Stimulated activated CD8-positive, alpha-beta memory T cell treated with anti-CD3 and anti-CD28 coated beads, Interleukin-7, amount 100 ng/mL, for 48 hours (primary cell): ENCODE results near the gene CUBN.

Source experiments
- DNase-seq, 2 donors: peaks; one replicate each; pipeline ENCODE4 v3.0.0-alpha.2; 2020; ENCODE audit warnings: low read depth in 1 of 2; ENCODE audit errors: extremely low read depth in 1 of 2

CUBN gene

DNA sequence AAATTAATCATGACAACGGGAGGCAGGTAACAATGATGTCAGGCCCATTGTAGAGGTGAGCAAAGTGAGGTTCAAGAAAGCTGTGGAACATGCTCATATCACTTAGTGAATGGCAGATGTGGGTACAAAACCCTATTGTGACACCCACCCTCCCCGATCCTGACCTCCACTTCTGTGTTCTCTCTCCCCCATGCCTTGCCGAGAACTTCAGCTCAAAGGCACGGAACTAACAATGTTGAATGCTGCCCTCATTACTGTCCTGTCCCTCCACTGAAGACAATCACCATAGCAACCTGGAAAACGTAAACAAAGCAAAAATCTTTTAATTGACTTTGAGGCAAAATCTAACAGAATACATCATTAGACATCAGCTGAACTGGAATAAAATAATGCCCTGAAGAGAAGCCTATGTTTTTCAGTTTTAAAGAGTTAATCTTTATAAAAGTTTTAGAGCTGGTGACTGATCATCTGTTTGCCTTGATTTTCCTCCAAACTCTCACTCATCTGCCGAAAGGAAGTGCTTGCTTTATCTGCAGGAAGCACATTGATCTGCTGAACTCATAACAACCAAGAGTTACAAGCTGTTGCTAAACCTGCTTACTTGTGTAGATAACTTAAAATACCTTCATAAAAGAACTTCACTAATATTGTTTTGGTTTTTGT lies 133.6 kb downstream of the CUBN start:
- no peak for DNase-seq

DNA sequence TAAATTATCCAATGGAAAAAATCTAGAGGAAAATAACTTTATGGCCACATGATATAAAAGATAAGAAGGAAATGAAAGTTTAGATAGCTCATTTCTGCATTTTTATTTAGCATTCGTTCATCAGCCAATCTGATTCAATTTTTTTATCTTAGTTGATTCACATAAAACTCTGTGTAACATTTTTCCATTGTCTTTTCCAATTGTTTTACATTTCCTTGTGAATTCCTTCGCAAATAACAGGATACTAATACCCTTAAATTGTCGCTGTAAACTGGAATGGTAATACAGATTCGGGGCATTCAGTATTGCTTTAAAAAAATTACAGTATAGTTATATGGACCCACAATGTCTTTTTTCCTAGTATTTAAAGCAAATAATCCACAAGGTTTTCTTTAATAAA lies 136.4 kb downstream of the CUBN start:
- DNase-seq = no peak

DNA sequence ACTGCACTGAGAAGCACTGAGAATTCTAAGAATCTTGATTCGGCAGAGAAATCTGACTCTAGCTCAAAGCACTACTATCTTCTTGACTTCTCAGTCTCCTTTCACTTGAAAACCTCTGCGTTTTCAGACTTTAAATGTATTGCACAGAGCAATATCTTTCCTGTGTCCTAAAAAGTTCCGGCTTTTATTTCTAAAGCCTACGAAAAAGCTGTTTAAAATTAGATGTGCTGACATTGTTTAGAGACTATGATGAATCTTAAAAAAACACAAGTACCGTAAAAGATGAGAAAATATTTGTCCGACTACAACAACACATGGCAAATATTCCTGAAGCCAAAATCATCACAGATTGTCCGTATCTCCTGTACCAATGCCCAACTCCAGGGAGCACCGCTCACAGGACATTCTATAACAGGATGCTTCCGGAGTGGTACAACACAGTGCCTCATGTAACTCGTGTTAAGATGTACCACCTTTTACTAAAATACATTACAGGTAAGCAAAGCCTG lies 136.9 kb downstream of the CUBN start:
- DNase-seq = no peak

DNA sequence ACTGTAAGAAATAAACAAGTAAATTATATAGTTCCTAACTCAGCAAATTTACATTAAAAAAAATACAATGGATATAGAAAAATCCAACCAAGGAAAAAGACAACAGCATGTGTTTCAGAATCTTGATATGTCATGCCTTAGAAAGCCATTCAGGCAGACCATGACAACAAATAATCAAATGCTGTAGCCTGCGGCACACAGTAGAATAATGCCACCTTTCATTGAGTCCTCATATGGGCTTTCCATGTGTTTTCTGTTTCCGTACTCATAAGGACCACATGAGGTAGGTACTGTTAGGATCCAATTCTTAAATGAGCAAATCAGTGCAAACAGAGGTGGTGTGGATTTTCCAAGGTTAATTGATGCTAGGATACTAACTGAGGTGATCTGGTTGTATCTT lies 138.6 kb downstream of the CUBN start:
- DNase-seq = no peak

DNA sequence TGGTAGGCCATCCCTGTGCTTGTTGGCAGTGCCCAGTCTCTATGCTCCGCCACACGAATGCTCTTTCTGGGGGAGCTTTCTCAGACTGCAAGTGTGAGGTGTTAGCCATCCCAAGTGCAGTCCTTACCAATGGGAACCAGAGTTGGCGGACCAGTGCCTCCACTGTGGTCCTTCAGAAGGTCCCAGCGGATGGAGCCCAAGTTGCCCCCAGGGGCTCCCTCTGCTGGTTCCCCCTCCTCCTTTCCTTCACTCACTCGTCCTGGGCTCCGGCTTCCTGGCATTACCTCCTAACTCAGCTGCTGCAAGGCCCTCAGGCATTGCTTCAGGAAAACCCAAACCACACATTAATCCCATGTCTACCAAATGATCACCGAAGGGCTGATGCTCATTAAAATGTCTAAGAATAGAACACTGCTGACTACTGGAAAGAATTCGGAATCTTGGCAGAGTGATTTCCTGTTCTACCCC lies 139.8 kb downstream of the CUBN start:
- DNase-seq = no peak

DNA sequence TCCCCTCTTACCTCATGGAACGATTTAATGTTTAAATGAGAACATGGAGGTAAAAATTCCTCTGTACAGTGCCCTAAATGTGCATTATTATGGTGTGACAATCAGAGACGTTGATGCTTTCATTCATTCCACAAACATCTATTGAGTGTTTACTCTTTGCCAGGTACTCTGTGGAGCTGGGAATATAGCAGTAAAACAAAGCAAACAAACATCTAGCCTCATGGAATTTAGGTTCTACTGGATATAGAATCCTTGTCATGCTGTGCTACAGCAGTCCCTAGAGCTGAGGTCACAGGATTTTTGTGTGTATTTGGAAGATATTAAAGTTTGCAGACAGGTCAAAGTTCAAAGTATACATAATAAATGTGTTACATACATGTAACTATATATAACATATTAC lies 140.7 kb downstream of the CUBN start:
- no peak for DNase-seq

DNA sequence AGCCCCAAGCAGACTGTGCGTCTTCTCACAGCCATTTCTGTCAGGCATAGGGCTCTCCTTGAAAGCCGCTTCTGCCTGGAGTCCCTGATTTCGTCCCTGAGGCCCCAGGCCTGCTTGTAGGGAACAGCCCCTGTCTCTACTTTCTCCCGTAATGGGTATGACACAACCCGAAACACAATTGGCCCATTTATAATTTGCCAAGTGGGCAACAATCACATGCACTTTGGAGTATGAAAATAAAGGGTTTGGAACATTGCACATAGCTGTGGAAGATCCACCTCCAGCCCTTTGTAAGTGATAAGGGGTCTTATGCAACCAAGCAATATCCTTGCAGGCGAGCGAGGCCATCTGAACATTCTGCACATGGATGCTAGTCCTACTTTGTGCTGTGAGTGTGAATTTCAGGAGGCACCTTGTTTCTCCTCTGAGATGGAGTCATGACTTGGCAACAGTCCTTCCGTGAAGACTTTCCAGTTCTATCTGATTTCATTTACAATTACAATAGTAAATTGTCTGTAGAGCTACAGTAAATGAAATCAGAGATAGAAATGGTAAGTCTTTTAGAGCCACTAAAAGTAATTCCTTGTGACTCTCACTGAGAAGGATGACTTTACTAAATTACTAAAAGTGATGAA lies 141.5 kb downstream of the CUBN start:
- no peak for DNase-seq

DNA sequence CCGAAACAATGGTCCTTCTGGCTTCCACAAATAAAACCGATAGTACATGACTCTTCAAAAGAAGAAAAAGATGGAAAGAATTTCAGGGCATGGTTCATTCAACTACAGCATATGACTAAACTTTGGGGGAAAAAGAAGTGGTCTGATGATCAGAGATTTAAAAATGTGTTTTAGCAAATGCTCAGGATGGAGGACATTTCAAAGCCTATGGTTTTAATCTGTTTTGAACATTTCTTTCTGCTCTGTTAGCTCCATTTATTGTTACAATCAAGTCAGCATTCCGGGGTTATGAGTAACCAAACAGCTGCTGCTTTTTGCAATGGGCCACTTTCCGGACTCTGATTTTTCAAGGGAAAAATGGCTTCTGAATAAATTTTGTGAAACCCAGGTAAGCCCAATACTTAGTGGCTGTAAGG lies 142.4 kb downstream of the CUBN start:
- no peak for DNase-seq

DNA sequence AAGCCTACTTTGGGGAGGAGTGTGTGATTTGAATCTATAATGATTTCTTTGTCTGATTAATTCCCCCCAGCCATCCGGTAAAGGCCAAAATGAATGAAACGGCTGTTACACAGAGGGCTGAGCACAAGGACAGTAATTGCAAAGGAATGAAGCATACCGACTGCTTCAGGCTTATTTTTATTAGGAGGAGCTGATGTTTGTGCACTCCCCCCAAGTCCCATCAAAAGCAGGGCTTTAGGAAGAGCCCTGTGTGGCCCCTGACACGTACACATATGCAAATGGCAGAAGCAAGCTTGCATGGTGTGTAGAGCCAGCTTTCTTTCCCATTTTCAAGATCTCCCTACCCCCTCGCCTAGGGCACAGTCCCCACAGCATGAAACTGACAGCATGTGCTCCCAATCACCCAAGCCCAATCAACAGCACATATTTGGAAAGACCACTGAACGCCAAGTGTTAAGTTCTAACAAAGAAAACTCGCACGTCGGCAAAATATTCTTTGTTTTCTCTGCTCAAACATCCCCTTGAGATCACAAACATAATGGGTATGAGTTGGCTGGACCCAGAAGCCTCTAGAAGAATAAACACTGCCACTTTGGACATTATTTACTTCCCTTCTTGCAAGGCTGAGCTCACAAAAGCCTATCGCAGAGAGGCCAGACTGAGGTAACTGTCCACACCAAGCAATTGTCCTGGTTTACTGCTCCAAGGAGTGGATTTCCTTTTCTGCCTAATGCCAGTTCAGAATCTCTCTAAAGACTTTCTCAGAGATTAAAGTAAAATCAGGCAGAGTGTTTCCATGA lies 143.0 kb downstream of the CUBN start:
- no peak for DNase-seq

DNA sequence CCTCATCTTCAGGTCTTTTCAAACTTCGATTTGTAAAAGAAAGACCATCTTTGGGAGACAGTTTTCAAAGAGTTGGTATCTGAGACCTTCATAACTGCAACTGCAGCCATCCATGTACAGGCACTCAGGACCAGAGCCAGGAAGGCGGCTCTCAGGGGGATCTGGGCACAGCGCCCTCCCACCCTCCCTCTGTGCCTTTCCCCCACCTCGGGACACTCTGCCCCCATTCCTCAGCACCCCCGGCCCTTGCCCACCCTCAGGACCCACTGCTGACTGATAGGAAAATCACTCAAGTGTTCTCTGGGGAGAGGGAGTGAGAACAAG lies 143.6 kb downstream of the CUBN start:
- DNase-seq = no peak

DNA sequence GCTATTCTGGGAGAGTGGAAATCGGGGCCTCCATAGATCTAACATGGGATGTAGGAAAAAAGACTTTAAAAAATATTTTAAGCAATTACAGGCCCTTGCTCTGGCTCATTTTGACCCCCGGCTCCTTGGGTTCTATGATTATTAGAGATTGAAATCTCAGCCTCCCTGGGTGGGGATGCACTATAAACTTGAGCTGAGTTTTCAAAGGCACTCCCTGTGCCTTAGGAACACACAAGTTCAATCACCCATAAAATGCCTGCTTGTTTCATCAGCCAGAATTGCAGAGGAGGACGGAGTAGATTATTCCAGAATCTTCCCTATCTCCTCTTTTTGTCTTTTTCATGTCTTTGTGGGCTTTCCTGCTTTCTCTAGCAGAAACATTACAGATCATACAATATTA lies 145.4 kb downstream of the CUBN start:
- no peak for DNase-seq

DNA sequence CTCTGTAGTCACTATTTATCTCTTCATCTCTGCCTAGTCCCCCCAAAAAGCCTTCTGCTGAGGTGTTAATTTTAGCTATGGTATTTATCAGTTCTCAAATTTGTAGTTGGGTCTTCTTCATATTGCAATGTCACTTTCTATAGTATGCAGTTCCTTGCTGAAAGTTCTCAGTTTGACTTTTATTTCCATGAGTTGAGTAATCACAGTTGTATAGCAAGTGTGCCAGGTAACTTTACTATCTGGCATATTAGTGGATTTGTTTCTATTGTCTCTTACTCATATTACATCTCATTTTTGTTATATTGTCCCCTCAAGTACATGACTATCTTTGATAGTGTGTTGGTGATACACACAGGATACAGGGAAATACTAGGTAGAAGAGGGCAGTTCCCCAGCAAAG lies 152.8 kb downstream of the CUBN start:
- DNase-seq = no peak

DNA sequence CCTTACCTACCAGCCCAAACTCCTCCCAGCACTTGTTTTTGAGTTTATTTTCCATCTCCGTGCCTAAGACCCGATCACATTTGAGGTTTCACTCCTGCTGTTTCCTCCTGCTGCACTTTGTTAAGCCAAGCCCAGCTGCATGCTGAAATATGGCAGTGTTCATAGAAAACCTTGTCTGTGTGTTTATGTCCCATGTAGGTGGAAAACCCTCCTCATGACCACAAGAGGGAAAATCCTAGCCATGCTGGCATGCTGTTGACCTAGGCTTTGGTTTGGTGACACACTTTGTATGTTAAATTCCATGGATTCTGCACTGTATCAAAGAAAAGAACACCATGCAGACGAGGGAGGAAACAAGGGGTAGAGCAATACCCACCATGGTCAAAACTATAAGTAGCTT lies 154.4 kb downstream of the CUBN start:
- DNase-seq = no peak

DNA sequence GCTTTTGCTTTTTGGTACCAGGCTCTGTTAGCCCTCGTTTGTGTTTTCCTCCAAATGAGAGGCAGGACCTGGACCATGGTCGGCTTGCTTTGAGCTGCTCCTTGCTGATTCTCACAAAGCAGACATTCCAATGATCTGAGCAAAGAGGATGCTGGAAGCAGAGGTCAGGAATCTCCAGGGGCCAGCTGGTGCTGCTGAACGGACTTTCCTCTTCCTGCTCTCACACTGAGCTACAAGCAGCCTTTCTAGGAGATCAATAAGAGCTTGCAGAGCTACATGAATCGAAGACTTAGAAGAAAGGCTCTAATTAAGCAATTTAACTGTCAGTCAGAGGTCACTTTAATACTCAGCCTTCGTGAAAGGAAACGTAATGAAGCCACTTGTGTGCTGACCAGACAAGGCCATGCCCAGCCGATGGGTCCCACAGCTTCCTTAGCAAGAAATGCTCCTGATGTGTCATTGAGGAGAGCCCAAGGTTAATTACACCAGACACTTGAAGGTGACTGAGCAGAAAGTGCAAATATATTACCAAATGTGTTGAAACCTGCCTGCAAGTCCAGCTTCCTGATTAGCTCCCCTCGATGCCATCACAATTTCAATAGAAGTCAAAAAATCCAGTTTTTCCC lies 161.1 kb downstream of the CUBN start:
- DNase-seq = no peak

DNA sequence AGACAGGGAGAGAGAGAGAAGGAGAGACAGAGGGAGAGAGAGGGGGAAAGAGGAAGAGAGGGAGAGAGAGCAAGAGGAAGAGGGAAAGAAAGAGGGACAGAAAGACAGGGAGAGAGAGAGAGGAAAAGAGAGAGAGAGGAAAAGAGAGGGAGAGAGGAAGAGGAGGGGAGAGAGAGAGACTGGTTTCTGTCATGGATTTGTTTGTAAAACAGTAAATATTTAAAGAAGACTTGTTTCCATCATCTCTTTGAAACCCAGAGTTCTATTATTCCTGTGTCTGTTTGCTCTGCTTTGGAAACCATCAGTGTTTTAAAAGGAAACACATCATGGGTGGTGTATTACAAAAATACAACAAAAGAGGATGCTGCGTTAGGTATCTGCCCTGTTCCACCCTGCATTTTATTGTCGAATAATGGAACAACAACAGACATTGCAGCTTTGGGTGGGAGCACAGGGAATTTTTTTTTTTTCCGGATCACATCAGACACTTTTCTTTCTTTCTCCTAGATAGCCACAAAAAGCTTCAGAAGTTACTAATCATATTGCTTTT lies 161.7 kb downstream of the CUBN start:
- DNase-seq = no peak

DNA sequence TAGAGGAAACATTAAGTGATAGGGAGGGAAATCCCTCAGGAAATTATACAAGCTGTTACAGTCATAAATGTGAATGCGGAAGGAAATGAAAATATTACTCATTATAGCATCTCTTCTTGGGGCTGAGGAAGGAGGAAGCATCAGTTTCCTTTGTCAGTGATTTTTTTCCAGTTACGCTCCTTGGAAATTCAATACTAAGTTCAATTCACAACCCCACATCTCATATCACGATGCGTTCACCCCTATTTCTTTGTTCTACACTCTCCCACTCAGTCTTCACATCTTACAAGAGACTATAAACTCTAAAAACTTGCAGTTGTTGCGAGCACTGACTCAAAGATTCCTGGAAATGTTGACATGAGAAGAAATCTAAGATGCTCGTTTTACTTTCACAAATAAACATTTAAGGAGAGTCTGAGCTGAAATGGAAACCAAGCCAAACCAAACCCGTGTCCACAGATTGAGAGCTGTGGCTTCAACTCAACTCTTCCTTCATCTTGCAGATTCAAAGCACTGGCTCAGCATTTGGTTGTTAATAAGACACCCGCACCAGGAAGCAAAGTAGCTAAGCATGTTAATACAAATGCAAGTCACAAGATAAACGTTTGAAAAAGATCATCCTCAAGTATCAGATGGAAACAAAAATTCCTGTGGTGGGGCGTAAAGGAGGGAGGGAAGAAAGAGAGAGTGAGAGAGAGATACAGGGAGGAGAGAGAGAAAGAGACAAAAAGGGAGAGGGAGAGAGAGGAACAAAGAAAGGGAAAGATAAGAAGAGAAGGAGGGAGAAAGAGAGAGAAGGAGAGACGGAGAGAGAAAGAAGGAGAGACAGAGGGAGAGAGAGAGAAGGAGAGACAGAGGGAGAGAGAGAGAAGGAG lies 162.4 kb downstream of the CUBN start:
- no peak for DNase-seq

DNA sequence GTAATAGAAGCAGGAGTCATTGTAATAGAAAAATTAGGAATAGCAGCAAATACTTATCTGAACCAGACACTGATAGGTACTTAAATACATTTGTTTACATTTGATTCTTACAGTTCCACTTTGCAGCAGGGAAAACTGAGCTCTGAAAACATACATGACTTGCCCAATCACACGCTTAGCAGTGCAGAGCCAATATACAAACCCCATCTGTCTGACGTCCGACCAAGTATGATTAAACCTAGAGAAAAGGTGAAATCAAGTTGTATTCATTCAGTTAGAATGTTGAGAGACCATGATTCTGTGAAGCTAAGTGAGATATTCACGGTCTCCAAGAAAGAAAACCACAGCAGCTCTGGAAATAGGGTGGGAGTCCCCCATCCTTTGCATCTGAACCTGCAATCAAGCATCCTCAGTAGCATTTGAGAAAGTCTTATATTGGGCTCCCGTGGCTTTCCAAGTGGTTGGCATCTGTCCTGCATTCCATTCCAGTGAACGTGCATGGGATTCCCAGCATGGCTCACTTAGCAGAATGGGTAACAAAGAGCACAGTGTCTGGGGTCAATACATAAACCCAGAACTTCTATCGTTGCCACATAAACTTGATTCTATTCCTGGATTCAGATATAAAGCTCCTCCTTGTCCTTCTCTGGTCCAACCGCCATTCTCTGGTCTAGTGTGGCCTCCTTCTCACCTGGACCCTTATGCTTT lies 163.7 kb downstream of the CUBN start:
- no peak for DNase-seq

DNA sequence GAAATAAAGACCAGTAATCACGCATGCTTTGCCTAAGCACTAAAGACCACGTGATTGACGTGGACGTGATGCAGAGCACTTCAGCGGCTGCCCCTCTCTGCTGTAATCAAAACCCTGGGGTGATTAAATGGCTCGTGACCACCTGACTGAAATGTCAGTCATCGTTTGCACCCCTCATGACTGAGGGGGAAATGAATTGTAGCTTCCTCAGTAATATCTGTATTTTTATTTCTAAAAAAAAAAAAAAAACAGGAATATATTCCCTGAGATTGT lies 164.3 kb downstream of the CUBN start:
- DNase-seq = no peak

DNA sequence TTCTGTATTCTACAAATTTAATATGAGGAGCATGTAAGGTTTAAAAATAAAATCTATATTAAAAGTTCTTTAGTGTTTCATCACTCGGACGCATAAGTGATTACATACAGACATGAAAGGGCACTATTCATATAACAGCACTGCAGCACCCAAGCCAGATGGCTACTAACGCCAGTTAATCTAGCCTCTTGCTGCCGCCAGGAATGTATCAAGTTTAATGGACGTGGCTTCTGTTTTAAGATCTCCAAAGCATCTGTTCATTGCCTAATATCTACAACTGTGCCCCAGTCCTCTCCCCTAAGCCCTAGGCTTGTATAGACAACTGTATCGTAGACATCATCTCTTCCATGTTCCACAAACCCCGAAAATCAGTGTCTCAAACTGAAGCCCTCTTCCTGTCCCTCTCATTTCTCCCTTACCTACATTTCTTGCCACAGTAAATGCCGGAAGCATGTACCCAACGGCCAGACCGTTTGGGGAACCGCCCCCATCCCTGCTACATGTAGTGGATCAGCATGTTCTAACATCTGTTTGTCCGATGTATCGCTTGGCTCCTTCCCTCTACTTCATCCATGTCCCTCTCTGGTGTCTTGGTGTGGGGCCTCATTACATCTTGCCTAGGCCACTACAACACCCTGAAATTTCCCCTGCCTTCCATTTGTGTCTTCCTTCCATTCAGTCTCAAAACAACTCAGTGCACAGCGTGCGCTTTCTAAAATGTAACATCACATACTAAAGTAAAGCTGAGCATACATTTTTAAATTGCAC lies 164.9 kb downstream of the CUBN start:
- DNase-seq = no peak
